Loucy (cell line): ENCODE measurements around the gene PLIN5.

ENCODE experiments used
- H2AFZ ChIP-seq: fragments of 200-600 bp; sonication (generic); 2 replicates; pipeline ENCODE4 v1.6.0; 2016; ENCODE audit warnings: antibody characterized with exemption, mild to moderate bottlenecking, low read length, moderate library complexity
- H3F3A ChIP-seq: fragments of 200-600 bp; 2 replicates; pipeline ENCODE4 v1.6.0; 2016; ENCODE audit warnings: antibody characterized with exemption, low read depth, mild to moderate bottlenecking
- H3K27me3 ChIP-seq: fragments of 200-600 bp; sonication (generic); 2 replicates; pipeline ENCODE4 v1.6.1; 2014; ENCODE audit warnings: low read length, mild to moderate bottlenecking; ENCODE audit not compliant: insufficient read depth, poor library complexity, severe bottlenecking
- H3K36me3 ChIP-seq: fragments of 200-600 bp; sonication (generic); 2 replicates; pipeline ENCODE4 v1.6.1; 2016; ENCODE audit warnings: low read length; ENCODE audit not compliant: insufficient read depth
- H3K4me1 ChIP-seq: fragments of 200-600 bp; sonication (generic); 2 replicates; pipeline ENCODE4 v1.5.1; 2014; ENCODE audit warnings: low read length, mild to moderate bottlenecking; ENCODE audit not compliant: insufficient read depth, poor library complexity, severe bottlenecking
- H3K4me2 ChIP-seq: fragments of 200-600 bp; sonication (generic); 2 replicates; pipeline ENCODE4 v1.6.0; 2014; ENCODE audit warnings: antibody characterized with exemption, low read length, low read depth, mild to moderate bottlenecking; ENCODE audit not compliant: poor library complexity, severe bottlenecking
- H3K4me3 ChIP-seq: fragments of 200-600 bp; sonication (generic); 2 replicates; pipeline ENCODE4 v1.5.1; 2014; ENCODE audit warnings: low read length, mild to moderate bottlenecking, mixed read lengths; ENCODE audit not compliant: poor library complexity, severe bottlenecking
- H3K79me2 ChIP-seq: fragments of 200-600 bp; sonication (generic); 2 replicates; pipeline ENCODE4 v1.6.1; 2014; ENCODE audit warnings: low read length; ENCODE audit not compliant: insufficient read depth
- H3K9ac ChIP-seq: fragments of 200-600 bp; sonication (generic); 2 replicates; pipeline ENCODE4 v1.6.0; 2014; ENCODE audit warnings: mild to moderate bottlenecking, low read depth, low read length, moderate library complexity; ENCODE audit not compliant: poor library complexity, severe bottlenecking
- H3K9me2 ChIP-seq: fragments of 200-600 bp; sonication (generic); replicated peaks from 2 replicates; pipeline ENCODE4 v1.6.1; 2016; ENCODE audit warnings: low read depth, low read length, mixed read lengths
- H3K9me3 ChIP-seq: fragments of 200-600 bp; sonication (generic); 2 replicates; pipeline ENCODE4 v1.6.1; 2014; ENCODE audit warnings: mild to moderate bottlenecking, antibody characterized with exemption, low read length, low read depth; ENCODE audit not compliant: insufficient read depth
- H4K20me1 ChIP-seq: fragments of 200-600 bp; sonication (generic); 2 replicates; pipeline ENCODE4 v1.6.0; 2014; ENCODE audit warnings: antibody characterized with exemption, low read length, mild to moderate bottlenecking; ENCODE audit not compliant: insufficient read depth, poor library complexity, severe bottlenecking
- EZH2phosphoT487 ChIP-seq: fragments of 200-600 bp; IDR thresholded peaks from 2 replicates; pipeline ENCODE4 v1.6.1; 2018; ENCODE audit warnings: antibody characterized with exemption, mild to moderate bottlenecking, moderate library complexity, borderline replicate concordance
- TF ChIP-seq, protein P1 (sequence below): fragments of 200-600 bp; sonication (generic); conservative IDR thresholded peaks from 2 replicates; pipeline ENCODE4 v1.5.1; 2014; ENCODE audit warnings: mild to moderate bottlenecking, antibody characterized with exemption, low read length

Gene PLIN5

DNA sequence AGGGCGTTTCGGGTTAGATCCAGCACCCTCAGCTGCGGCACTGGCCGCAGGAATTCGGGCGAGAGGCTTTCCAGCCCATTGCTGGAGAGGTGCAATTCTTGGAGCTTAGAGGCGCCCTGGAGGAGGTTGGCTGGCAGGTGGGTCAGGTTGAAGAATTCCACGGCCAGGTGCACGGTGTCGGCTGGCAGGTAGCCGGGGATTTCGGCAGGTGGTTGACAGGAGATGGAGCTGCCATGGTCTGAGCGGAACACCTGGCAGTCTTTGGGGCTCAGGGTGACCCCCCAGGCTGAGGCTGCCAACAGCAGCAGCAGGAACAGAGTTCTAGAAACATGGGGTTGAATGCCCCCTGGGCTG, 3.6 kb upstream of the PLIN5 start:
- 0 out of 2 replicates have a peak, but pooled peaks cover 3% of the 10 kb centered on the region for H3K9me3 ChIP-seq
- H3K4me2 ChIP-seq, result no peak overlapping the region
- no peaks in the 10 kb centered on the region for H3K9me2 ChIP-seq
- TF ChIP-seq EZH2phosphoT487, result no peak
- TF ChIP-seq, protein P1, sequence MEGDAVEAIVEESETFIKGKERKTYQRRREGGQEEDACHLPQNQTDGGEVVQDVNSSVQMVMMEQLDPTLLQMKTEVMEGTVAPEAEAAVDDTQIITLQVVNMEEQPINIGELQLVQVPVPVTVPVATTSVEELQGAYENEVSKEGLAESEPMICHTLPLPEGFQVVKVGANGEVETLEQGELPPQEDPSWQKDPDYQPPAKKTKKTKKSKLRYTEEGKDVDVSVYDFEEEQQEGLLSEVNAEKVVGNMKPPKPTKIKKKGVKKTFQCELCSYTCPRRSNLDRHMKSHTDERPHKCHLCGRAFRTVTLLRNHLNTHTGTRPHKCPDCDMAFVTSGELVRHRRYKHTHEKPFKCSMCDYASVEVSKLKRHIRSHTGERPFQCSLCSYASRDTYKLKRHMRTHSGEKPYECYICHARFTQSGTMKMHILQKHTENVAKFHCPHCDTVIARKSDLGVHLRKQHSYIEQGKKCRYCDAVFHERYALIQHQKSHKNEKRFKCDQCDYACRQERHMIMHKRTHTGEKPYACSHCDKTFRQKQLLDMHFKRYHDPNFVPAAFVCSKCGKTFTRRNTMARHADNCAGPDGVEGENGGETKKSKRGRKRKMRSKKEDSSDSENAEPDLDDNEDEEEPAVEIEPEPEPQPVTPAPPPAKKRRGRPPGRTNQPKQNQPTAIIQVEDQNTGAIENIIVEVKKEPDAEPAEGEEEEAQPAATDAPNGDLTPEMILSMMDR, result no peak
- peaks cover 10% of the 10 kb centered on the region for H3K4me1 ChIP-seq
- H3K9ac ChIP-seq, result no peak overlapping the region
- H3F3A ChIP-seq, result no peaks in the 10 kb centered on the region
- no peaks in the 10 kb centered on the region for H3K27me3 ChIP-seq
- H3K4me3 ChIP-seq, result no peak overlapping the region
- no peaks in the 10 kb centered on the region for H3K36me3 ChIP-seq
- no peak overlapping the region for H2AFZ ChIP-seq
- H3K79me2 ChIP-seq, result no peaks in the 10 kb centered on the region
- no peaks in the 10 kb centered on the region for H4K20me1 ChIP-seq

DNA sequence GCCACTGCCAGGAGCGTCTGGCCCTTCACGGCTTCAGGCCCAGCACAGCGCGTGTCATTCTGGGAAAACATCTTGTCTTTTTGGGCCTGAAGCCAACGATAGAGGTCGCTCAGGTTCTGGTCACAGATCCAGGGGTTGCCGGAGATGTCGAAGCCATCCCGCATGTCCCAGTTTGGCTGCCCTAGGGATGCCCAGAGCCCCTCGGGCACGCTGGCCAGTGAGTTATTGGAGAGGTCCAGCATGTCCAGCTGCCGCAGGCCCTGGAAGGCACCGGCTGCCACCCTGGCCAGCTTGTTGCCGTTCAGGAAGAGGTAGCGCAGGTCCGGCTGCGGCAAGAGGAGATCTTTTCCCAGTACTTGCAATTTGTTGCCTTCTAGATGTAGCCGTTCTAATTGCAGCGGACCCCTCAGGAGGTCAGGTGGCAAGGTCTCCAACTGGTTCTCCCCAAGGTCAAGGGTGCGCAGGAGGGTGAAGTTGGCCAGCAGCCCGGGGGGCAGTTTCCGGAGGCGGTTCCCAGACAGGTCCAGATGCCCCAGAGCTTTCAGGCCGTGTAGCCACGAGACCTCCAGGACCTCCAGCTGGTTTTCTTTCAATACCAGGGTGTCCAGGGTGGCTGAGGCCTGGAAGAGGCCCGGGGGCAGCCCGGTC, 3.1 kb upstream of the PLIN5 start:
- H3K4me2 ChIP-seq, result no peak overlapping the region
- no peaks in the 10 kb centered on the region for H3K27me3 ChIP-seq

DNA sequence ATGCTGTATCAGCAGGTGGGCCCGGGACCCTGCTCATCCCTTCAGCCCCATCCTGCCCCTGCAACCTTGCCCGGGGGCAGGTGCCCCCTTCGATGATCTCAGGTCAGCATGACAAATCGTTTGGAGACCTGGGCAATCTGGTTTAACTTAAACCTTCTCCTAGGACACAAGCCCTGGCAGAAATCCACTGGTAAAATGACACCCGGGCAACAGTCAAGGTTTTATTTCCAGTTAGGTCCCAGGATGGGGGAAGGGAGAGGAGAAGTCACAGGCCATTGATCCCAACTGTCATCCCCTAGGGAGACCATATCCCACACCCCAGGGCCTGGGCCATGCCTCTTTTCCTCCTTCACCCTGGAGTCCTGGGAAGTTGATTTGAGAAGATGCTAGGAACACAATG, 1.8 kb upstream of the PLIN5 start:
- TF ChIP-seq, protein P1, result no peak
- TF ChIP-seq EZH2phosphoT487, result no peak
- Histone ChIP-seq H3K79me2 (no peaks in the 10 kb centered on the region), H3K9ac (no peak overlapping the region), H3K4me2 (no peak overlapping the region), H3K27me3 (no peaks in the 10 kb centered on the region), H4K20me1 (no peaks in the 10 kb centered on the region), H3K9me2 (no peaks in the 10 kb centered on the region), H3K9me3 (0 out of 2 replicates have a peak, but pooled peaks cover 3% of the 10 kb centered on the region), H3K4me1 (peaks cover 10% of the 10 kb centered on the region), H2AFZ (no peak overlapping the region), H3F3A (no peaks in the 10 kb centered on the region), H3K4me3 (no peak overlapping the region), H3K36me3 (no peaks in the 10 kb centered on the region)

More for the DNA sequence above, 3.1 kb upstream of the PLIN5 start:
- H3K36me3 ChIP-seq, result no peaks in the 10 kb centered on the region
- no peaks in the 10 kb centered on the region for H4K20me1 ChIP-seq
- H3K9me2 ChIP-seq, result no peaks in the 10 kb centered on the region
- H3K4me3 ChIP-seq, result no peak overlapping the region
- no peak overlapping the region for H2AFZ ChIP-seq
- no peaks in the 10 kb centered on the region for H3F3A ChIP-seq
- 0 out of 2 replicates have a peak, but pooled peaks cover 3% of the 10 kb centered on the region for H3K9me3 ChIP-seq
- TF ChIP-seq EZH2phosphoT487, result no peak
- TF ChIP-seq, protein P1, result no peak
- no peaks in the 10 kb centered on the region for H3K79me2 ChIP-seq
- H3K9ac ChIP-seq, result no peak overlapping the region
- peaks cover 10% of the 10 kb centered on the region for H3K4me1 ChIP-seq
